Mammary microvascular endothelial cell (primary cell): ENCODE data around the gene TRIM59. TPM values are rescaled to one million over a fixed set of nuclear protein-coding genes. Genes with fewer than 3 reads are reported as not detected.

Experiments used
- total RNA-seq: library from RNA; depleted of rRNA; stranded (reverse); fragments of >200 nt; gene quantifications from 2 replicates; pipeline ENCODE4 v1.2.3, GENCODE V29; 2015

The TRIM59 gene, protein sequence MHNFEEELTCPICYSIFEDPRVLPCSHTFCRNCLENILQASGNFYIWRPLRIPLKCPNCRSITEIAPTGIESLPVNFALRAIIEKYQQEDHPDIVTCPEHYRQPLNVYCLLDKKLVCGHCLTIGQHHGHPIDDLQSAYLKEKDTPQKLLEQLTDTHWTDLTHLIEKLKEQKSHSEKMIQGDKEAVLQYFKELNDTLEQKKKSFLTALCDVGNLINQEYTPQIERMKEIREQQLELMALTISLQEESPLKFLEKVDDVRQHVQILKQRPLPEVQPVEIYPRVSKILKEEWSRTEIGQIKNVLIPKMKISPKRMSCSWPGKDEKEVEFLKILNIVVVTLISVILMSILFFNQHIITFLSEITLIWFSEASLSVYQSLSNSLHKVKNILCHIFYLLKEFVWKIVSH
- total RNA-seq = 27.2 and 28.0 TPM in 2 replicates

DNA sequence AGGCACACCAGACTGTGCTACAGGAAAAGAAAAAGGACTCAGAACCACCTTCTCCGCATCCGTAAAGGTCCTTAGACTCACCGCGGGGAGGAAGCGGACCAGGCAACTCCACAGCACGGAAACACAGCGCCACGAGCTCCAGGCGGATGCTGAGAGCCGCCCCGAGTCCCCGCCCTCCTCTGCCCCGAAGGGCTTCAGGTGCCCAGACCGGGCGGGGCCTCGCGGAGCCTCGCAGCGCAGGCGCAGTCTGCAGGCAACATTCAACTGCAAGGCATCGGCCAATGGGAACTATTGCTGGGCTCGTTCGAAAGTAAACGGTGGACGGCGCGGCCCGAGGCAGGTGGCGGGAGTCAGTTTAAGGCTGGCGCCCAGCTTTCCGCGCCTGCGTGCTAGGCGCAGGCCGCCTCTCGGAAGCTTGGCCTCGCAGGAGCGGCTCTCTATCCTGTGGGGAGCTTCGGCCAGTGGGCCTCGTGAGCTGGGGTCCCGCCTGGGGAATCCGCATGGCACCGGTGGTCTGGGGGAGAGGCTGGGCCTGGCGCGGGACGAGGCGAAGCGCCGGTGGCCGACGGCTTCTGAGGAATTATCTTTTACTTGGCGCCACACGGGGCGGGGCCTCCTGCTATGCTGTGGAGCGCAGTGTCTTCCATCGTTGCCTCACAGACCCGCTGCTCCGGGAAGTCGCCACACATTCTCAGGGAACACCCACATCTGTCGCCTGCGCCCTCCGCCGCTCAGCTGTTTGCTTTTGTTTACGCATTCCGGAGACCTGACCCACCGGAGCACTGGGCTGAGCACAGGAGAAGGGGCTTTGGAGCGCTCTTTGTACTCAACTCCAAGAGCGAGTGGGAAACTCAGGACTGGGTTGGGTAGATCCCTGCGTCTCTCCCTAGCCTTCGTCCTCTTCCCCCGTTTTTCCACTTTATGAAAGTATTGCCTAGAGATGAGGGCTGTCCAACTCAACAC, at the start of gene TRIM59:
Gene TRIM59 (minus strand): TSS at position 151 of the 963 bp plus-strand sequence. CDS start 10,603 bp downstream, outside the sequence.

DNA sequence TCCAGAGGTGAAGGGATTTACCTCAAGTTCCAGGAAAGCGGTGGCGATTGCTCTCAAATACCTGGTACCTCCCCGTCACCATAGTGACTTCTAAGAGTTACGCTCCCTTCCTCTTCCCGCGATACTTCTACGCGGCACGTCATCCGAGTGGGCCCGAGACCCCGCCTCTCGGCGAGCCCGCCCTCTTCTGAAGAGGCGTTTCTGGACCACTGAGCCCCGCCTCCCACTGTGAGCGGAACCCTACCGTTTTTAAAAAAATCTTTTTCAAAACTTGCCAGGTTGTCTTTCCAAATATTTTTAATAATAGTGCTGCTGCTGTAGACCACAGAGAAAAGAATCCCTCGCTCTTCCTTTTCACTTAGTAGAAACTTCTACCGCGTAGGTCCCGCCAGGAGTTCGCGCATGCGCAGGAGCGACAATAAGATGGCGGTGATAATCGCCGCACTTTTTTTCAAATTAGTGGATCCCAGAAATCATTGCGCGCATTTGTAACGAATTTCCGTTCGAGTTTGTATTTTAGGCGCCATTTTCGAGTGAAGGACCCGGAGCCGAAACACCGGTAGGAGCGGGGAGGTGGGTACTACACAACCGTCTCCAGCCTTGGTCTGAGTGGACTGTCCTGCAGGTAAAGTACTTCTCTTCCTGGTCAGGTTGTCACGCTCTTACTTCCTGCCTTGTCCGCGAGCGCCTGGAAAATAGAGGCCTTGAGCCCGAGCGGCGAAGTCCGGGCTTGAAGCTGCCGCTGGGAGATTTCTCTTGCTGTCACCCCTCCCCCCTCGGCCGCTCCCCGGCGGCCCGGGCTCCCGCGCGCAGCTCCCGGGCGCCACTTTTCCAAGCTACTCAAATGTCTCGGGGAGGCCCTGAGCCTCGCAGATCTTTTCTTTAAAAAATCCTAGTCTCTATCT, 50.2 kb downstream of the TRIM59 start, which contains the start of the genes IFT80 and SMC4:
Gene IFT80 (minus strand): TSS at position 101 of the 905 bp plus-strand sequence. CDS start 14,625 bp downstream, outside the sequence.
Gene SMC4 (plus strand): TSS at position 526 of the 905 bp plus-strand sequence. CDS start 1,177 bp downstream, outside the sequence.

Other genes starting within 250 kb of the TRIM59 start
- gene C3orf80, start 224.4 kb downstream of the TRIM59 start, total RNA-seq = not detected in 2 replicates
- gene IFT80, start 50.6 kb downstream of the TRIM59 start, total RNA-seq = 13.2 and 18.8 TPM in 2 replicates
- gene SMC4, start 50.1 kb downstream of the TRIM59 start, total RNA-seq = 80.9 and 92.3 TPM in 2 replicates
- gene KPNA4, start 115.8 kb upstream of the TRIM59 start, total RNA-seq = 33.3 and 35.4 TPM in 2 replicates
- not detected in 2 replicates for gene ARL14, start 227.4 kb upstream of the TRIM59 start, total RNA-seq